Mesenchymal stem cell (in vitro differentiated cells and primary cell): Measurements from ENCODE around the gene AHDC1.

ENCODE experiments used
- DNase-seq: peaks from one replicate; pipeline ENCODE4 v3.0.0-alpha.2; 2013
- H2AFZ ChIP-seq: one replicate; pipeline ENCODE4 v1.6.1; 2013; ENCODE audit warnings: low read depth, mild to moderate bottlenecking, control low read depth, inconsistent platforms, low read length, moderate library complexity
- H2AK5ac ChIP-seq: 2 replicates; pipeline ENCODE4 v1.6.1; 2013; ENCODE audit warnings: low read length, moderate library complexity, mild to moderate bottlenecking, inconsistent platforms; ENCODE audit not compliant: severe bottlenecking
- H2BK120ac ChIP-seq: one replicate; pipeline ENCODE4 v1.6.1; 2013; ENCODE audit warnings: low read depth, mild to moderate bottlenecking, inconsistent platforms, low read length, moderate library complexity
- H2BK12ac ChIP-seq, 2 experiments: one replicate each; pipeline ENCODE4 v1.6.1; 2013; ENCODE audit warnings: inconsistent platforms in 2 of 2, low read length in 2 of 2, mild to moderate bottlenecking in 2 of 2, moderate library complexity in 2 of 2, control low read depth in 1 of 2
- H2BK15ac ChIP-seq: one replicate; pipeline ENCODE4 v1.6.1; 2013; ENCODE audit warnings: mild to moderate bottlenecking, low read depth, inconsistent platforms; ENCODE audit not compliant: poor library complexity, severe bottlenecking
- H2BK5ac ChIP-seq: 2 replicates; pipeline ENCODE4 v1.6.1; 2013; ENCODE audit warnings: low read depth, mild to moderate bottlenecking, low read length, control low read depth, inconsistent platforms; ENCODE audit not compliant: poor library complexity, severe bottlenecking
- H3K14ac ChIP-seq, 2 experiments: one replicate each; pipeline ENCODE4 v1.6.1; 2013; ENCODE audit warnings: inconsistent platforms in 2 of 2, low read length in 2 of 2, control low read depth in 1 of 2, mild to moderate bottlenecking in 1 of 2, moderate library complexity in 1 of 2
- H3K18ac ChIP-seq, 2 experiments: one replicate each; pipeline ENCODE4 v1.6.1; 2013; ENCODE audit warnings: inconsistent platforms in 2 of 2, low read length in 2 of 2, control low read depth in 1 of 2, low read depth in 1 of 2, mild to moderate bottlenecking in 1 of 2
- H3K23ac ChIP-seq, 2 experiments: one replicate each; pipeline ENCODE4 v1.6.1; 2013; ENCODE audit warnings: inconsistent platforms in 2 of 2, low read length in 2 of 2, mild to moderate bottlenecking in 2 of 2, moderate library complexity in 2 of 2, control low read depth in 1 of 2
- H3K27ac ChIP-seq: 2 replicates; pipeline ENCODE4 v1.5.1; 2013; ENCODE audit warnings: mild to moderate bottlenecking, moderate library complexity, low read length, control low read depth, inconsistent platforms; ENCODE audit not compliant: poor library complexity, severe bottlenecking
- H3K27me3 ChIP-seq, 2 experiments: 2 replicates each; pipeline versions ENCODE4 v1.6.1 to v1.7.0; 2013; ENCODE audit warnings: low read length in 2 of 2, mild to moderate bottlenecking in 2 of 2, moderate library complexity in 2 of 2, control low read depth in 1 of 2, inconsistent platforms in 1 of 2; ENCODE audit not compliant: control insufficient read depth in 1 of 2, insufficient read depth in 1 of 2
- H3K36me3 ChIP-seq, 2 experiments: 2 replicates each; pipeline versions ENCODE4 v1.6.1 to v1.7.0; 2013; ENCODE audit warnings: low read length in 2 of 2, control low read depth in 1 of 2, inconsistent platforms in 1 of 2, low read depth in 1 of 2, mild to moderate bottlenecking in 1 of 2; ENCODE audit not compliant: insufficient read depth in 2 of 2, control insufficient read depth in 1 of 2
- H3K4ac ChIP-seq, 2 experiments: one replicate each; pipeline ENCODE4 v1.6.1; 2013; ENCODE audit warnings: inconsistent platforms in 2 of 2, low read length in 2 of 2, mild to moderate bottlenecking in 2 of 2, moderate library complexity in 2 of 2, control low read depth in 1 of 2, low read depth in 1 of 2
- H3K4me1 ChIP-seq: 2 replicates; pipeline ENCODE4 v1.6.1; 2013; ENCODE audit warnings: low read depth, low read length, control low read depth; ENCODE audit not compliant: control insufficient read depth, insufficient read depth
- H3K4me2 ChIP-seq: 2 replicates; pipeline ENCODE4 v1.6.1; 2013; ENCODE audit warnings: low read length, mild to moderate bottlenecking, inconsistent platforms; ENCODE audit not compliant: poor library complexity, severe bottlenecking
- H3K4me3 ChIP-seq, 2 experiments: 2 replicates each; pipeline versions ENCODE4 v1.5.1 to v1.7.0; 2013; ENCODE audit warnings: low read length in 2 of 2, mild to moderate bottlenecking in 2 of 2, control low read depth in 1 of 2, low read depth in 1 of 2; ENCODE audit not compliant: insufficient read depth in 1 of 2
- H3K79me1 ChIP-seq: replicated peaks from 2 replicates; pipeline ENCODE4 v1.6.1; 2013; ENCODE audit warnings: mild to moderate bottlenecking, control low read depth, low read length, inconsistent platforms; ENCODE audit not compliant: poor library complexity, severe bottlenecking
- H3K9ac ChIP-seq: 2 replicates; pipeline ENCODE4 v1.7.0; 2013; ENCODE audit warnings: mild to moderate bottlenecking, low read length, moderate library complexity
- H3K9me3 ChIP-seq: 2 replicates; pipeline ENCODE4 v1.7.0; 2013; ENCODE audit warnings: mild to moderate bottlenecking, low read length; ENCODE audit not compliant: control insufficient read depth
- H4K8ac ChIP-seq: one replicate; pipeline ENCODE4 v1.6.1; 2013; ENCODE audit warnings: inconsistent platforms, mild to moderate bottlenecking, low read length, moderate library complexity
- H4K91ac ChIP-seq: one replicate; pipeline ENCODE4 v1.6.1; 2013; ENCODE audit warnings: mild to moderate bottlenecking, low read length, inconsistent platforms
- WGBS: methylation state at CpG from one replicate; pipeline ENCODE4 v1.1.7; 2013; ENCODE audit warnings: mixed read lengths; 5-methylcytosine and 5-hydroxymethylcytosine counted together

The AHDC1 gene

GRCh38 chr1:27521861-27522431, 82.0 kb downstream of the AHDC1 start:
- peak overlapping the region; percentile 35 to 98 for H3K18ac ChIP-seq
- peak overlapping the region; percentile 46 to 82 for H2BK12ac ChIP-seq
- peak overlapping the region in 1 of 2 experiments; percentile 1 for H3K14ac ChIP-seq
- H4K91ac ChIP-seq = peak overlapping the region; percentile 79
- no peak overlapping the region for H3K27ac ChIP-seq
- H3K4me2 ChIP-seq = no peak overlapping the region
- 83% methylated on average over 9 of the region's 9 CpGs for WGBS
- no peak overlapping the region for H3K4me3 ChIP-seq
- H2BK15ac ChIP-seq = no peak overlapping the region
- no peak overlapping the region for H2BK5ac ChIP-seq
- H3K36me3 ChIP-seq = no peaks in the 10 kb centered on the region
- no peak overlapping the region for H2AK5ac ChIP-seq
- no peaks in the 10 kb centered on the region for H3K79me1 ChIP-seq
- no peaks in the 10 kb centered on the region for H3K27me3 ChIP-seq
- peak overlapping the region; percentile 71 for H3K9ac ChIP-seq
- H2BK120ac ChIP-seq = no peak overlapping the region
- H3K4me1 ChIP-seq = peaks cover 60% of the 10 kb centered on the region
- no peak overlapping the region for H3K23ac ChIP-seq
- no peak overlapping the region for H2AFZ ChIP-seq
- H3K9me3 ChIP-seq = no peaks in the 10 kb centered on the region
- no peak for DNase-seq
- peak overlapping the region in 1 of 2 experiments; percentile 92 for H3K4ac ChIP-seq
- peak overlapping the region; percentile 93 for H4K8ac ChIP-seq

GRCh38 chr1:27521336-27521831, 82.6 kb downstream of the AHDC1 start:
- no peaks in the 10 kb centered on the region for H3K36me3 ChIP-seq
- H2AK5ac ChIP-seq = peak overlapping the region; percentile 17
- peak overlapping the region; percentile 26 for H2BK15ac ChIP-seq
- no peak overlapping the region for H2BK5ac ChIP-seq
- H3K4ac ChIP-seq = peak overlapping the region in 1 of 2 experiments; percentile 60
- no peak overlapping the region for H2BK120ac ChIP-seq
- peaks cover 55% of the 10 kb centered on the region for H3K4me1 ChIP-seq
- peak overlapping the region in 1 of 2 experiments; percentile 45 for H3K14ac ChIP-seq
- H2BK12ac ChIP-seq = peak overlapping the region; percentile 14 to 46
- no peak for DNase-seq
- H3K27me3 ChIP-seq = no peaks in the 10 kb centered on the region
- no peak overlapping the region for H3K27ac ChIP-seq
- H3K18ac ChIP-seq = peak overlapping the region; percentile 29 to 40
- H3K23ac ChIP-seq = no peak overlapping the region
- H3K9ac ChIP-seq = peak overlapping the region; percentile 71
- peak overlapping the region; percentile 39 for H2AFZ ChIP-seq
- WGBS = 82% methylated on average over 18 of the region's 20 CpGs
- peak overlapping the region; percentile 29 for H4K8ac ChIP-seq
- no peaks in the 10 kb centered on the region for H3K9me3 ChIP-seq
- no peak overlapping the region for H3K4me3 ChIP-seq
- H4K91ac ChIP-seq = peak overlapping the region; percentile 89
- H3K79me1 ChIP-seq = no peaks in the 10 kb centered on the region
- H3K4me2 ChIP-seq = no peak overlapping the region

- peak overlapping the region; percentile 28 to 40 for H3K18ac ChIP-seq
- peak overlapping the region; percentile 70 for H4K91ac ChIP-seq
These were observed 83.3 kb downstream of the AHDC1 start for GRCh38 chr1:27520651-27521050.

GRCh38 chr1:27519331-27520258, 84.3 kb downstream of the AHDC1 start:
- peak overlapping the region; percentile 41 to 59 for H3K18ac ChIP-seq
- H3K4ac ChIP-seq = peak overlapping the region in 1 of 2 experiments; percentile 68
- no peak overlapping the region for H3K27ac ChIP-seq
- H3K14ac ChIP-seq = peak overlapping the region in 1 of 2 experiments; percentile 8
- H2AK5ac ChIP-seq = no peak overlapping the region
- no peaks in the 10 kb centered on the region for H3K79me1 ChIP-seq
- peak overlapping the region; percentile 49 to 61 for H2BK12ac ChIP-seq
- no peak overlapping the region for H2AFZ ChIP-seq
- peak overlapping the region; percentile 93 for H4K91ac ChIP-seq
- WGBS = 60% methylated on average over 24 of the region's 24 CpGs
- no peaks in the 10 kb centered on the region for H3K27me3 ChIP-seq
- peaks cover 41% of the 10 kb centered on the region for H3K4me1 ChIP-seq
- peak overlapping the region; percentile 78 for H2BK15ac ChIP-seq
- no peak overlapping the region for H3K4me3 ChIP-seq
- no peak overlapping the region for H2BK5ac ChIP-seq
- H2BK120ac ChIP-seq = peak overlapping the region; percentile 45
- H3K36me3 ChIP-seq = no peaks in the 10 kb centered on the region
- H3K23ac ChIP-seq = no peak overlapping the region
- H4K8ac ChIP-seq = peak overlapping the region; percentile 82
- no peak for DNase-seq
- H3K9me3 ChIP-seq = no peaks in the 10 kb centered on the region
- H3K4me2 ChIP-seq = no peak overlapping the region
- no peak overlapping the region for H3K9ac ChIP-seq

More at GRCh38 chr1:27520651-27521050, 83.3 kb downstream of the AHDC1 start:
- Histone ChIP-seq H2AK5ac (no peak overlapping the region), H4K8ac (no peak overlapping the region), H3K4me2 (no peak overlapping the region), H3K9me3 (no peaks in the 10 kb centered on the region), H3K79me1 (no peaks in the 10 kb centered on the region), H2BK12ac (peak overlapping the region in 1 of 2 experiments; percentile 23), H3K4ac (no peak overlapping the region), H2BK120ac (no peak overlapping the region), H3K36me3 (no peaks in the 10 kb centered on the region), H2BK15ac (no peak overlapping the region), H3K14ac (no peak overlapping the region), H3K27ac (no peak overlapping the region), H3K27me3 (no peaks in the 10 kb centered on the region), H3K9ac (peak overlapping the region; percentile 71), H3K4me1 (peaks cover 47% of the 10 kb centered on the region), H3K4me3 (no peak overlapping the region), H2AFZ (no peak overlapping the region), H2BK5ac (no peak overlapping the region), H3K23ac (no peak overlapping the region)
- 70% methylated on average over 4 of the region's 4 CpGs for WGBS
- no peak for DNase-seq
